PFSK-1 (cell line): ENCODE measurements around the gene TRPC6.

ENCODE experiments used
- FOXP2 ChIP-seq: optimal IDR thresholded peaks from 2 replicates; pipeline ENCODE3; 2011; ENCODE audit warnings: borderline replicate concordance, control low read depth, inconsistent platforms; ENCODE audit not compliant: insufficient read depth; ENCODE audit errors: extremely low read length, extremely low read depth
- POLR2AphosphoS5 ChIP-seq: IDR thresholded peaks from 2 replicates; pipeline ENCODE4 v1.6.1; 2012; ENCODE audit warnings: low read depth, mild to moderate bottlenecking, control low read depth, low read length, moderate library complexity
- REST ChIP-seq, 2 experiments: IDR thresholded peaks; 2 replicates each; pipeline versions ENCODE4 v1.6.1 to v1.8.0; 2011 to 2012; ENCODE audit warnings: low read depth in 2 of 2, low read length in 2 of 2, control low read depth in 1 of 2, inconsistent platforms in 1 of 2, mild to moderate bottlenecking in 1 of 2, moderate library complexity in 1 of 2; ENCODE audit not compliant: insufficient read depth in 1 of 2
- SIN3A ChIP-seq: IDR thresholded peaks from 2 replicates; pipeline ENCODE4 v1.6.1; 2012; ENCODE audit warnings: mild to moderate bottlenecking, low read length, moderate library complexity, borderline replicate concordance; ENCODE audit not compliant: insufficient read depth
- TAF1 ChIP-seq: IDR thresholded peaks from 2 replicates; pipeline ENCODE4 v1.6.1; 2012; ENCODE audit warnings: low read length, control low read depth, borderline replicate concordance; ENCODE audit not compliant: insufficient read depth

Gene TRPC6

DNA sequence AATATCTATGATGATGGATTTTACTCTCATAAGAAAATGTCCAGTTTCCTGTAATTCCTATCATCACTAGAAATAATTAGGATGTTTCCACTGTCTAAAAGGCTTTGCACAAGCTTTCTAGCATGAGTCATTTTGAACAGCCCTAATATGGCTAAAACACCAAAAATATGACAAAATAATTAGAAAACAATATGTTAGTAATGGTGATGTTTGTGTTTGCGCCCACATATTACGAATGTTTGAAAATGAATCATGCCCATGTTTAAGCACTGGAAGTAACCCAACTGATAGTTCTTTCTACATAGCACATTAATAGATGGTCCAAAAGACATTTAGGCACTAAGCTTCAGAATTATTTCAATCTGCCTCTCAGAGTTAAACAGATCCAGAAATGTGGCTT is 96.0 kb downstream of the TRPC6 start:
- no peak for TF ChIP-seq FOXP2
- TF ChIP-seq POLR2AphosphoS5: no peak
- no peak for TF ChIP-seq SIN3A
- TF ChIP-seq REST (IDR thresholded peaks at IDR 0.05; ENCODE audit: insufficient read depth in 1 of 2, low read depth in 2 of 2, low read length in 2 of 2): no peak
- TF ChIP-seq TAF1: no peak

DNA sequence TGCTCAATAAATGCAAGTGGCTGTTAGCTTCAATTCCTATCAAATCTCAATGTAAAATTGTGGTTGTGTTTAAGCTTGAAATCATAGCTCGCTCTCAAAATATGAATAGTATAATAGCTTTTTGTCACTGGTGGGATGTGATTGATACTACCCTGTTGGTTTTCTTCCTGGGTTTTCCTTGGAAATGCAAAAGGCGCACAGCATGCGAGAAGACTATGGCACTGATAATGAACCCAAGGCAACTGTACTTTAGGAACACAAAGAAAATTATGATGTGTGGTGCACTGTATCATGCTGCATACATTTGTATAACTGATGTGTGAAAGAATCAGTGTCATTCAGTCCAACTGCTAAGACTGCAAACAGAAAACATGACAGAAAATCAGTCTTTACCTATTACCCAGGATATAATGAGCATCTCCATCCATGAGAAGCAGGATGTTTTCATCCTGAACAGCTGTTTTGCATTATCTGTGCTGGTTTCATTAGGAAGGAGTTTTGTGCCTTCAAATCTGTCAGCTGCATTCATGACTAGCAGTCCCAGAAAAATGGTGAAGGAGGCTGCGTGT is 101.2 kb downstream of the TRPC6 start:
- TF ChIP-seq SIN3A (no peak), POLR2AphosphoS5 (no peak), TAF1 (no peak)

DNA sequence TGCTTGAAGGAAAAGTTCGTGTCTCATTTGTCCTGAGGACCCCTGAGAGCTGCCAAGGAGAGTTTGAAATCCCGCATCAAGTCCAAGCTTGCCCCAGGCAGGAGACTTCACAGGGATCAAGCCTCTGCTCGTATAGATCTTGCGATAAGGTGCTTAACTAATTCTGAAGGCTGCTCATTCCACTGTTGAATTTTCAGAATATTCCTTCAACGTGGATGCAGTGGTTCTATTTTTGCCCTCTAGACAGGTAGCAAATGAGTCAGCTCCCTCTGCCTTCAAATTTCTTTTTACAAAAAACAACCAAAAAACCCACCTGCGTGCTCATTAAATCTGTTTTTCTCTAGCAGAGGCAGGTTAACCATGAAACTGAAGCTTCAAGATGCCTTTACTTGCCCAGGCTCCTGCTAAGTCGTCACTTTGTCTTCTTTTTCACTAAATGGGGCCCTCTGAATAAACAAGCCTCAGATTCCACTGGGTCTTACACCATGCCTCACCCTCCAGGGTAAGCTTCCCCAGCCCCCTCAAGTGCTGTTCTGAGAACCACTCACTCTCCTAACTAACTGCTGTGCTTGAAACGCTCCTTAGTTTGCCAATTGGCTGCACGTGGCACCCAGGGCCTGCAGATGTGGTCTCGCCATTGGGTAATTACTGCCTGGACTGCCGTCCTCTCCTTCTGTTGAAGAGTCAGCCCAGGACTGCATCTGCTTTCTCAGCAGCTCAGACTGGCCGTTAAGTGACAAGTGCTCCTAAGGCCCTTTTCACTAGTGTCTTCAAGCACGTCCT is 105.0 kb downstream of the TRPC6 start:
- TF ChIP-seq FOXP2: no peak
- TF ChIP-seq REST (IDR thresholded peaks at IDR 0.05; ENCODE audit: insufficient read depth in 1 of 2, low read depth in 2 of 2, low read length in 2 of 2): no peak
- no peak for TF ChIP-seq POLR2AphosphoS5
- no peak for TF ChIP-seq TAF1
- TF ChIP-seq SIN3A: no peak

- TF ChIP-seq FOXP2 (no peak), REST (IDR thresholded peaks at IDR 0.05; ENCODE audit: insufficient read depth in 1 of 2, low read depth in 2 of 2, low read length in 2 of 2) (no peak), SIN3A (no peak), TAF1 (no peak), POLR2AphosphoS5 (no peak)
These were observed 105.9 kb downstream of the TRPC6 start for GRCh38 chr11:101477926-101478325.

DNA sequence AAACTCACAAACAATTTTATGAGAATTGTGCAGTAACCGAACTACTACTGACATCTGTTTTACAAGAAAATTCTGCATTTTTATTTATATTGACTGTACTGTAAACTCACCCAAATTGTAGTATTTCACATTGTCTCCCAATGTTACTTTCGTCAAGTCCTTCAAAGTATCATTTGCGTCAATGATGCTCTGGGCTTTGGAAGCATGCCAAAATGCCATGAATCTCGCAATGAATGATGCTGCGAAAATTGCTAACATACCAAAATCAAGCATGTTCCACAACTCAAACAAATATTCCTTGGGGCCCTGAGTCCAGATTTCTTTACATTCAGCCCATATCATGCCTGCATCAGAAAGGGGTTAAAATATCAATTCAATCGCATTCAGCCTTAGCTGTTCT is 107.6 kb downstream of the TRPC6 start:
- TF ChIP-seq TAF1: no peak

GRCh38 chr11:101475699-101476098 is 108.1 kb downstream of the TRPC6 start:
- no peak for TF ChIP-seq REST (IDR thresholded peaks at IDR 0.05; ENCODE audit: insufficient read depth in 1 of 2, low read depth in 2 of 2, low read length in 2 of 2)
- TF ChIP-seq POLR2AphosphoS5: no peak
- no peak for TF ChIP-seq TAF1
- no peak for TF ChIP-seq SIN3A
- TF ChIP-seq FOXP2: no peak
